CD4-positive, alpha-beta T cell (primary cell): ENCODE results near the gene ISM2. TPM values are rescaled to one million over a fixed set of nuclear protein-coding genes. Genes with fewer than 3 reads are reported as not detected.

ENCODE experiments used
- ATAC-seq: fragments of 200-7000 bp; cut with Tn5 transposase; one replicate; pipeline ENCODE4 v1.10.0; 2022; ENCODE audit warnings: mild to moderate bottlenecking; ENCODE audit not compliant: poor library complexity
- CTCF ChIA-PET: fragments of 350-600 bp; sonication (Branson Sonifier 250); formaldehyde crosslinking; loops from one replicate; lab custom pipeline; 2021; ENCODE audit warnings: antibody characterized with exemption, inconsistent platforms; lab: Charles Lee
- POLR2A ChIA-PET: fragments of 350-600 bp; sonication (Branson Sonifier 250); formaldehyde crosslinking; loops from one replicate; lab custom pipeline; 2021; ENCODE audit warnings: antibody characterized with exemption, inconsistent platforms; lab: Charles Lee
- DNase-seq, 14 experiments: peaks; one replicate each; pipeline ENCODE4 v3.0.0-alpha.2; 2013 to 2020; ENCODE audit warnings: mixed read lengths in 2 of 14
- H3K27ac ChIP-seq, 2 donors: one replicate each; pipeline versions ENCODE4 v1.5.1 to v1.7.0; 2013; ENCODE audit warnings: low read length in 2 of 2, low read depth in 1 of 2, mild to moderate bottlenecking in 1 of 2
- H3K27me3 ChIP-seq, 2 experiments: 1 replicate in 1 of 2; 2 replicates in 1 of 2; pipeline versions ENCODE4 v1.6.1 to v1.7.0; 2013; ENCODE audit warnings: low read length in 2 of 2, control low read depth in 1 of 2, mild to moderate bottlenecking in 1 of 2, moderate library complexity in 1 of 2; ENCODE audit not compliant: insufficient read depth in 2 of 2, control insufficient read depth in 1 of 2
- H3K36me3 ChIP-seq: one replicate; pipeline ENCODE4 v1.6.1; 2013; ENCODE audit warnings: low read length, control low read depth; ENCODE audit not compliant: insufficient read depth
- H3K4me1 ChIP-seq: one replicate; pipeline ENCODE4 v1.6.1; 2013; ENCODE audit warnings: low read length, control low read depth; ENCODE audit not compliant: insufficient read depth
- H3K4me3 ChIP-seq: one replicate; pipeline ENCODE4 v1.5.1; 2013; ENCODE audit warnings: mild to moderate bottlenecking, low read length, moderate library complexity
- H3K9me3 ChIP-seq, 2 experiments: 1 replicate in 1 of 2; 2 replicates in 1 of 2; pipeline versions ENCODE4 v1.6.1 to v1.7.0; 2013; ENCODE audit warnings: low read length in 2 of 2, mild to moderate bottlenecking in 2 of 2, control low read depth in 1 of 2, moderate library complexity in 1 of 2; ENCODE audit not compliant: control insufficient read depth in 1 of 2, insufficient read depth in 1 of 2
- H3K27ac Mint-ChIP-seq: one replicate; pipeline ENCODE4 v1.8.0; 2020; ENCODE audit warnings: mixed read lengths
- H3K27me3 Mint-ChIP-seq: one replicate; pipeline ENCODE4 v1.8.0; 2021; ENCODE audit warnings: mixed read lengths
- H3K36me3 Mint-ChIP-seq: one replicate; pipeline ENCODE4 v1.8.0; 2021; ENCODE audit warnings: low read depth, mixed read lengths
- H3K4me1 Mint-ChIP-seq: one replicate; pipeline ENCODE4 v1.8.0; 2021; ENCODE audit warnings: low read depth, mixed read lengths
- H3K4me3 Mint-ChIP-seq: one replicate; pipeline ENCODE4 v1.8.0; 2020; ENCODE audit warnings: mild to moderate bottlenecking, mixed read lengths
- H3K9me3 Mint-ChIP-seq: one replicate; pipeline ENCODE4 v1.8.0; 2020; ENCODE audit warnings: mixed read lengths
- CTCF ChIP-seq: fragments of 200-600 bp; IDR thresholded peaks from one replicate; pipeline ENCODE4 v1.8.0; 2022; ENCODE audit warnings: antibody characterized with exemption, mild to moderate bottlenecking
- intact Hi-C, 2 experiments: fragments of 100-400 bp; cut with DNase I in 1 of 2; cut with micrococcal nuclease in 1 of 2; formaldehyde crosslinking; loops; one replicate each; pipeline versions ENCODE4 v1.15.1 to v1.9.0; 2023 to 2025; cut with DNase I, micrococcal nuclease
- total RNA-seq, 174 experiments: library from RNA in 2 of 174; stranded (reverse) in 2 of 174; gene quantifications; one replicate each; pipeline ENCODE4 v1.2.3 and lab custom pipeline; 2021 to 2026

Gene ISM2
- total RNA-seq, 2 experiments from 2014 or later, result not detected

- Histone ChIP-seq H3K4me3 (no peak overlapping the region), H3K36me3 (no peaks in the 10 kb centered on the region), H3K4me1 (no peaks in the 10 kb centered on the region), H3K27me3 (peaks cover 0 to 4% of the 10 kb centered on the region in 2 experiments), H3K27ac (no peak overlapping the region), H3K9me3 (no peaks in the 10 kb centered on the region)
- CTCF ChIA-PET, result no interaction called here
- Mint-ChIP-seq H3K27me3 (peaks cover 5% of the 10 kb centered on the region), H3K27ac (no peak overlapping the region), H3K36me3 (no peaks in the 10 kb centered on the region), H3K4me3 (no peak overlapping the region), H3K4me1 (no peaks in the 10 kb centered on the region), H3K9me3 (no peaks in the 10 kb centered on the region)
- POLR2A ChIA-PET, result no interaction called here
- ATAC-seq, result no peak
- intact Hi-C loops, result no loop called here
- no peak for DNase-seq
- no peak for TF ChIP-seq CTCF
Measured at GRCh38 chr14:77490347-77490986, 8.1 kb downstream of the ISM2 start.

- TF ChIP-seq CTCF, result no peak
- ATAC-seq (no peak), DNase-seq (no peak)
- no peaks in the 10 kb centered on the region for H3K4me1 ChIP-seq
- H3K27me3 ChIP-seq, result no peaks in the 10 kb centered on the region
- Mint-ChIP-seq H3K36me3 (no peaks in the 10 kb centered on the region), H3K27me3 (no peaks in the 10 kb centered on the region), H3K27ac (no peak overlapping the region), H3K4me3 (no peak overlapping the region), H3K9me3 (no peaks in the 10 kb centered on the region), H3K4me1 (no peaks in the 10 kb centered on the region)
- no peak overlapping the region for H3K4me3 ChIP-seq
- H3K9me3 ChIP-seq, result no peaks in the 10 kb centered on the region
- POLR2A ChIA-PET, result no interaction called here
- H3K36me3 ChIP-seq, result no peaks in the 10 kb centered on the region
- no peak overlapping the region for H3K27ac ChIP-seq
- intact Hi-C loops, result no loop called here
- CTCF ChIA-PET, result no interaction called here
Measured at GRCh38 chr14:77489041-77489440, 9.6 kb downstream of the ISM2 start.

- Mint-ChIP-seq H3K27me3 (no peaks in the 10 kb centered on the region), H3K9me3 (no peaks in the 10 kb centered on the region), H3K27ac (no peak overlapping the region), H3K4me3 (no peak overlapping the region), H3K4me1 (no peaks in the 10 kb centered on the region), H3K36me3 (no peaks in the 10 kb centered on the region)
- POLR2A ChIA-PET, result no interaction called here
- no peak overlapping the region for H3K4me3 ChIP-seq
- H3K36me3 ChIP-seq, result no peaks in the 10 kb centered on the region
- intact Hi-C loops, result no loop called here
- CTCF ChIA-PET, result no interaction called here
- H3K27me3 ChIP-seq, result no peaks in the 10 kb centered on the region
- H3K27ac ChIP-seq, result no peak overlapping the region
- H3K9me3 ChIP-seq, result no peaks in the 10 kb centered on the region
- DNase-seq (no peak), ATAC-seq (no peak)
- no peaks in the 10 kb centered on the region for H3K4me1 ChIP-seq
- TF ChIP-seq CTCF, result no peak
Measured at GRCh38 chr14:77488558-77488957, 10.1 kb downstream of the ISM2 start.
